NCI-H460 (cell line): ENCODE data around the gene TMEM131. TPM values are rescaled to one million over a fixed set of nuclear protein-coding genes. Genes with fewer than 3 reads are reported as not detected.
"Not testable (repeated sequence)": the region's sequence is repeated elsewhere in the genome, so short reads cannot be mapped to it uniquely, and the experiment has no call there.

ENCODE experiments used
- DNase-seq: peaks from one replicate; pipeline ENCODE4 v3.0.0-alpha.2; 2016; ENCODE audit warnings: low read depth; ENCODE audit errors: extremely low read depth
- total RNA-seq: library from RNA; depleted of rRNA; stranded (reverse); fragments of >200 nt; shearing (Covaris generic); gene quantifications from 2 replicates; pipeline ENCODE4 v1.2.3, GENCODE V29; 2014

TMEM131 gene
- total RNA-seq, 1 experiment from 2014 or later, result 23.9 TPM

- DNase-seq, result no peak
These were observed 37.6 kb downstream of the TMEM131 start for GRCh38 chr2:97958184-97958583.

GRCh38 chr2:97957432-97958183 lies 38.1 kb downstream of the TMEM131 start:
- DNase-seq, result no peak

GRCh38 chr2:97956753-97957152 lies 39.0 kb downstream of the TMEM131 start:
- DNase-seq, result not testable (repeated sequence)

GRCh38 chr2:97953853-97954252 lies 41.9 kb downstream of the TMEM131 start:
- DNase-seq, result no peak

- DNase-seq, result no peak
These were observed 43.4 kb downstream of the TMEM131 start for GRCh38 chr2:97952357-97952756.

GRCh38 chr2:97951155-97951680 lies 44.5 kb downstream of the TMEM131 start:
- no peak for DNase-seq

- DNase-seq, result no peak
These were observed 45.2 kb downstream of the TMEM131 start for GRCh38 chr2:97950329-97951154.

- no peak for DNase-seq
These were observed 46.8 kb downstream of the TMEM131 start for GRCh38 chr2:97948926-97949325.

GRCh38 chr2:97945791-97946190 lies 50.0 kb downstream of the TMEM131 start:
- no peak for DNase-seq

GRCh38 chr2:97936881-97937280 lies 58.9 kb downstream of the TMEM131 start:
- no peak for DNase-seq

GRCh38 chr2:97936199-97936598 lies 59.5 kb downstream of the TMEM131 start:
- DNase-seq, result no peak

- no peak for DNase-seq
These were observed 60.0 kb downstream of the TMEM131 start for GRCh38 chr2:97935719-97936161.

- DNase-seq, result no peak
These were observed 62.6 kb downstream of the TMEM131 start for GRCh38 chr2:97932975-97933662.

- no peak for DNase-seq
These were observed 63.9 kb downstream of the TMEM131 start for GRCh38 chr2:97931858-97932225.

- DNase-seq, result no peak
These were observed 64.5 kb downstream of the TMEM131 start for GRCh38 chr2:97931118-97931857.

- no peak for DNase-seq
These were observed 67.2 kb downstream of the TMEM131 start for GRCh38 chr2:97928591-97928990.

- no peak for DNase-seq
These were observed 68.8 kb downstream of the TMEM131 start for GRCh38 chr2:97926946-97927345.

- DNase-seq, result no peak
These were observed 71.6 kb downstream of the TMEM131 start for GRCh38 chr2:97924194-97924593.

GRCh38 chr2:97919858-97920257 lies 75.9 kb downstream of the TMEM131 start:
- DNase-seq, result no peak

- DNase-seq, result no peak
These were observed 76.9 kb downstream of the TMEM131 start for GRCh38 chr2:97918818-97919217.
